Renal cortical epithelial cell (primary cell): Measurements from ENCODE around the gene RAB23. TPM values are rescaled to one million over a fixed set of nuclear protein-coding genes. Genes with fewer than 3 reads are reported as not detected.

Experiments used
- total RNA-seq: library from RNA; depleted of rRNA; stranded (reverse); fragments of >200 nt; gene quantifications from 2 replicates; pipeline ENCODE4 v1.2.3, GENCODE V29; 2014

The RAB23 gene
- total RNA-seq, 1 donor from 2014 or later: 24.5 TPM

Other genes with a start within 250 kb of the RAB23 start
- gene KIAA1586, start 175.6 kb downstream of the RAB23 start, total RNA-seq: 12.2 and 15.0 TPM in 2 replicates
- 52.4 and 73.3 TPM in 2 replicates for gene ZNF451, start 132.1 kb downstream of the RAB23 start, total RNA-seq
- gene BAG2, start 50.0 kb downstream of the RAB23 start, total RNA-seq: 9.2 and 14.6 TPM in 2 replicates
- gene PRIM2, start 95.3 kb upstream of the RAB23 start, total RNA-seq: 13.9 and 29.3 TPM in 2 replicates